Loucy (cell line): ENCODE measurements around the gene CHST9.

ENCODE experiments used
- H2AFZ ChIP-seq: fragments of 200-600 bp; sonication (generic); 2 replicates; pipeline ENCODE4 v1.6.0; 2016; ENCODE audit warnings: antibody characterized with exemption, mild to moderate bottlenecking, low read length, moderate library complexity
- H3F3A ChIP-seq: fragments of 200-600 bp; 2 replicates; pipeline ENCODE4 v1.6.0; 2016; ENCODE audit warnings: antibody characterized with exemption, low read depth, mild to moderate bottlenecking
- H3K27me3 ChIP-seq: fragments of 200-600 bp; sonication (generic); 2 replicates; pipeline ENCODE4 v1.6.1; 2014; ENCODE audit warnings: low read length, mild to moderate bottlenecking; ENCODE audit not compliant: insufficient read depth, poor library complexity, severe bottlenecking
- H3K36me3 ChIP-seq: fragments of 200-600 bp; sonication (generic); 2 replicates; pipeline ENCODE4 v1.6.1; 2016; ENCODE audit warnings: low read length; ENCODE audit not compliant: insufficient read depth
- H3K4me1 ChIP-seq: fragments of 200-600 bp; sonication (generic); 2 replicates; pipeline ENCODE4 v1.5.1; 2014; ENCODE audit warnings: low read length, mild to moderate bottlenecking; ENCODE audit not compliant: insufficient read depth, poor library complexity, severe bottlenecking
- H3K4me2 ChIP-seq: fragments of 200-600 bp; sonication (generic); 2 replicates; pipeline ENCODE4 v1.6.0; 2014; ENCODE audit warnings: antibody characterized with exemption, low read length, low read depth, mild to moderate bottlenecking; ENCODE audit not compliant: poor library complexity, severe bottlenecking
- H3K4me3 ChIP-seq: fragments of 200-600 bp; sonication (generic); 2 replicates; pipeline ENCODE4 v1.5.1; 2014; ENCODE audit warnings: low read length, mild to moderate bottlenecking, mixed read lengths; ENCODE audit not compliant: poor library complexity, severe bottlenecking
- H3K79me2 ChIP-seq: fragments of 200-600 bp; sonication (generic); 2 replicates; pipeline ENCODE4 v1.6.1; 2014; ENCODE audit warnings: low read length; ENCODE audit not compliant: insufficient read depth
- H3K9ac ChIP-seq: fragments of 200-600 bp; sonication (generic); 2 replicates; pipeline ENCODE4 v1.6.0; 2014; ENCODE audit warnings: mild to moderate bottlenecking, low read depth, low read length, moderate library complexity; ENCODE audit not compliant: poor library complexity, severe bottlenecking
- H3K9me2 ChIP-seq: fragments of 200-600 bp; sonication (generic); replicated peaks from 2 replicates; pipeline ENCODE4 v1.6.1; 2016; ENCODE audit warnings: low read depth, low read length, mixed read lengths
- H3K9me3 ChIP-seq: fragments of 200-600 bp; sonication (generic); 2 replicates; pipeline ENCODE4 v1.6.1; 2014; ENCODE audit warnings: mild to moderate bottlenecking, antibody characterized with exemption, low read length, low read depth; ENCODE audit not compliant: insufficient read depth
- H4K20me1 ChIP-seq: fragments of 200-600 bp; sonication (generic); 2 replicates; pipeline ENCODE4 v1.6.0; 2014; ENCODE audit warnings: antibody characterized with exemption, low read length, mild to moderate bottlenecking; ENCODE audit not compliant: insufficient read depth, poor library complexity, severe bottlenecking
- EZH2phosphoT487 ChIP-seq: fragments of 200-600 bp; IDR thresholded peaks from 2 replicates; pipeline ENCODE4 v1.6.1; 2018; ENCODE audit warnings: antibody characterized with exemption, mild to moderate bottlenecking, moderate library complexity, borderline replicate concordance
- TF ChIP-seq, protein P1 (sequence below): fragments of 200-600 bp; sonication (generic); conservative IDR thresholded peaks from 2 replicates; pipeline ENCODE4 v1.5.1; 2014; ENCODE audit warnings: mild to moderate bottlenecking, antibody characterized with exemption, low read length

The CHST9 gene

DNA sequence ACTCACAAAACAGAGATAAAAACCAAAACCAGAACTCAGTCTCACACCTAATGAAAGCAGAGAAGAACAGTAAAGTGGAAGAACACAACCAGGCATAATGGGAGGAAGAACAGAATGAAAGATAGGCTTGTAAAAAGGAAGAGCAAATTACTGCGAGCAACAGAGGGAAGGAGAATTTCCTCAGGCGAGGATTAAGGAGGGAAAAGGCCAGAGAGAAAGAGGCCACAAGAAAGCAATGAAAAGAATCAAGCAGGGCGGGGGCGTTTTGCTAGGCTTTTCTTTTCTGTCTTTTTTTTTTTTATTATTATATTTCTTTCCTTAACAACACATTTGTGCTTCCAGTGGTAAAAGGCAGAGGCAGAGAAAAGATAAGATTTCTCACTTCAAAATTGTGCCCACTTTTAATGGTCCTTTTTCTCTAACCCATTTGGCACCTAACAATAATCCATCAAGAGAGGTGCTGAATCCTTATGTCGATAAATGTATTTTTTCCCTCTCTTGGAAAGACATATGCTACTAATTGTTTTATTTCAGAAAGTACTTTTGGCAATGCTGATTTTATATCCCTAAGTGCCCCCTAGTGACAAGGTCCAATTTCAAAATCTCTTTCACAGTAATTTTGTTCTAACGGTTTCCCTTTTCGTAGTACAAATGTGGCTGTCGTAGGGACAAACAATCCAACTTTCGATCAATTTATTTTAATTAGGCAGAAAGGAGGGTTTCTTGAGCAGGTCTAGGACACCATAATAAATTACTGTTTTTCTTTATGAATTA lies 180.9 kb downstream of the CHST9 start:
- Histone ChIP-seq H3K9me3 (no peaks in the 10 kb centered on the region), H2AFZ (no peak overlapping the region; the same call in 1 of the 2 replicates), H3K4me3 (no peak overlapping the region), H3K9me2 (no peaks in the 10 kb centered on the region), H3K36me3 (no peaks in the 10 kb centered on the region), H3K79me2 (no peaks in the 10 kb centered on the region), H3F3A (no peaks in the 10 kb centered on the region), H3K9ac (no peak overlapping the region), H3K27me3 (no peaks in the 10 kb centered on the region), H4K20me1 (no peaks in the 10 kb centered on the region), H3K4me2 (no peak overlapping the region), H3K4me1 (peaks cover 5% of the 10 kb centered on the region)
- TF ChIP-seq EZH2phosphoT487, result no peak
- TF ChIP-seq, protein P1, sequence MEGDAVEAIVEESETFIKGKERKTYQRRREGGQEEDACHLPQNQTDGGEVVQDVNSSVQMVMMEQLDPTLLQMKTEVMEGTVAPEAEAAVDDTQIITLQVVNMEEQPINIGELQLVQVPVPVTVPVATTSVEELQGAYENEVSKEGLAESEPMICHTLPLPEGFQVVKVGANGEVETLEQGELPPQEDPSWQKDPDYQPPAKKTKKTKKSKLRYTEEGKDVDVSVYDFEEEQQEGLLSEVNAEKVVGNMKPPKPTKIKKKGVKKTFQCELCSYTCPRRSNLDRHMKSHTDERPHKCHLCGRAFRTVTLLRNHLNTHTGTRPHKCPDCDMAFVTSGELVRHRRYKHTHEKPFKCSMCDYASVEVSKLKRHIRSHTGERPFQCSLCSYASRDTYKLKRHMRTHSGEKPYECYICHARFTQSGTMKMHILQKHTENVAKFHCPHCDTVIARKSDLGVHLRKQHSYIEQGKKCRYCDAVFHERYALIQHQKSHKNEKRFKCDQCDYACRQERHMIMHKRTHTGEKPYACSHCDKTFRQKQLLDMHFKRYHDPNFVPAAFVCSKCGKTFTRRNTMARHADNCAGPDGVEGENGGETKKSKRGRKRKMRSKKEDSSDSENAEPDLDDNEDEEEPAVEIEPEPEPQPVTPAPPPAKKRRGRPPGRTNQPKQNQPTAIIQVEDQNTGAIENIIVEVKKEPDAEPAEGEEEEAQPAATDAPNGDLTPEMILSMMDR, result peak; percentile 69

DNA sequence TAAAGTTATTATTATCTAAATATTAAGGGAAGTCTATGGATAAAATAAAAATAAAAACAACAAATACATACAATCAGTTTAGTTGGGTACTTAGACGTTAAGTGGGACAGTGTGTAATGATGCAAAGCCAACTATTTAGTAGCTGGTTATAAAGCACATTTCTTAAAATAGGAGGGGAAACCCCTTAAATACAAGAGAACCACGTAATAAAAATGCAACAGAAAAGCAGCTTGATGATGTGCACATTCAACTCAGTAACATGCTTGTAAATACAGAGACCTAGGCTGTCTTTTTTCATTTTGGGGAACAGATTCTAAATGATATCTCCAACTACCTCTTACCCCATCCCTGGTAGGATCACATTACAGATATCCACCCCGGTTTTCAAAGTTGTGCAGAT lies 185.3 kb downstream of the CHST9 start:
- Histone ChIP-seq H3F3A (no peaks in the 10 kb centered on the region), H3K4me1 (peaks cover 5% of the 10 kb centered on the region), H3K79me2 (no peaks in the 10 kb centered on the region), H3K4me3 (no peak overlapping the region), H3K27me3 (no peaks in the 10 kb centered on the region), H2AFZ (no peak overlapping the region), H3K9me3 (no peaks in the 10 kb centered on the region), H3K9ac (no peak overlapping the region), H3K4me2 (peak overlapping the region; percentile 20), H4K20me1 (no peaks in the 10 kb centered on the region), H3K36me3 (no peaks in the 10 kb centered on the region), H3K9me2 (no peaks in the 10 kb centered on the region)
- no peak for TF ChIP-seq EZH2phosphoT487
- TF ChIP-seq, protein P1, result no peak

DNA sequence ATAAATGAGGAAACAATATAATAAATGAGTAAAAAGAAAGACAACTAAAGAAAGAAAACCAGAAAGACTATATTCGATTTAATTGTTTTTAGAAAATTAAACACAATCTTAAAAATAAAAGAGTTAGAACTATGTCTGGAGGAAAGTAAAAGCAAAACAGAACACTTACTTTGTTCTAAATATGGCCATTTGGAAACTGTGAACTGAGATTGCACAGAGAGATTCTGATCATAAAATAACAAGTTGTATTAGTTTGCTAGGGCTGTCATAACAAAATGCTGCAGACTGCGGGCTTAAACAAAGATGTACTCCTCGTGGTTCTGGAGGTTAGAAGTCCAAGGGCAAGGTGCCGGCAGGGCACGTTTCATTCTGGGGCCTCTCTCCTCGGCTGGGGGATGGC lies 191.5 kb downstream of the CHST9 start:
- no peaks in the 10 kb centered on the region for H3K9me2 ChIP-seq
- no peaks in the 10 kb centered on the region for H4K20me1 ChIP-seq
- no peaks in the 10 kb centered on the region for H3K4me1 ChIP-seq
- no peaks in the 10 kb centered on the region for H3K9me3 ChIP-seq
- H3K27me3 ChIP-seq, result no peaks in the 10 kb centered on the region
- H3K36me3 ChIP-seq, result no peaks in the 10 kb centered on the region
- H3K79me2 ChIP-seq, result no peaks in the 10 kb centered on the region
- H3K9ac ChIP-seq, result no peak overlapping the region
- H3K4me2 ChIP-seq, result no peak overlapping the region
- no peaks in the 10 kb centered on the region for H3F3A ChIP-seq
- no peak overlapping the region for H2AFZ ChIP-seq
- no peak overlapping the region for H3K4me3 ChIP-seq
- TF ChIP-seq, protein P1, result no peak
- no peak for TF ChIP-seq EZH2phosphoT487
